Brain microvascular endothelial cell (primary cell): Measurements from ENCODE around the gene WDR27.

Experiments used
- DNase-seq: peaks from one replicate; pipeline ENCODE4 v3.0.0-alpha.2; 2020
- H3K27ac ChIP-seq: fragments of 250-450 bp; sonication (Bioruptor Pico); 2 replicates; pipeline ENCODE4 v1.5.1; 2020; ENCODE audit warnings: mild to moderate bottlenecking, moderate library complexity
- H3K27me3 ChIP-seq: fragments of 250-450 bp; sonication (Bioruptor Pico); replicated peaks from 2 replicates; pipeline ENCODE4 v1.5.1; 2020; ENCODE audit warnings: mild to moderate bottlenecking
- H3K36me3 ChIP-seq: fragments of 250-450 bp; sonication (Bioruptor Pico); replicated peaks from 2 replicates; pipeline ENCODE4 v1.5.1; 2020; ENCODE audit warnings: mild to moderate bottlenecking
- H3K4me3 ChIP-seq: 2 replicates; pipeline ENCODE4 v1.5.1; 2011; ENCODE audit warnings: low read depth, mild to moderate bottlenecking, control low read depth, low read length, moderate library complexity
- in situ Hi-C: cut with HindIII; loops from 2 replicates; pipeline ENCODE4 v1.10.0; 2017; ENCODE audit warnings: low sequenced_read_pairs, low pct_ligation_motif_present
- TF ChIP-seq, protein P1 (sequence below): IDR thresholded peaks from 2 replicates; pipeline ENCODE4 v1.5.1; 2011; ENCODE audit warnings: low read depth, mild to moderate bottlenecking, moderate library complexity, low read length, control low read depth, inconsistent platforms; ENCODE audit errors: missing control alignments

The WDR27 gene

GRCh38 chr6:169592558-169592957, 109.3 kb downstream of the WDR27 start:
- in situ Hi-C loops, result no loop called here
- DNase-seq, result peak; percentile 71
- Histone ChIP-seq H3K4me3 (no peak overlapping the region), H3K27ac (no peak overlapping the region), H3K27me3 (no peaks in the 10 kb centered on the region), H3K36me3 (no peaks in the 10 kb centered on the region)
- TF ChIP-seq, protein P1, sequence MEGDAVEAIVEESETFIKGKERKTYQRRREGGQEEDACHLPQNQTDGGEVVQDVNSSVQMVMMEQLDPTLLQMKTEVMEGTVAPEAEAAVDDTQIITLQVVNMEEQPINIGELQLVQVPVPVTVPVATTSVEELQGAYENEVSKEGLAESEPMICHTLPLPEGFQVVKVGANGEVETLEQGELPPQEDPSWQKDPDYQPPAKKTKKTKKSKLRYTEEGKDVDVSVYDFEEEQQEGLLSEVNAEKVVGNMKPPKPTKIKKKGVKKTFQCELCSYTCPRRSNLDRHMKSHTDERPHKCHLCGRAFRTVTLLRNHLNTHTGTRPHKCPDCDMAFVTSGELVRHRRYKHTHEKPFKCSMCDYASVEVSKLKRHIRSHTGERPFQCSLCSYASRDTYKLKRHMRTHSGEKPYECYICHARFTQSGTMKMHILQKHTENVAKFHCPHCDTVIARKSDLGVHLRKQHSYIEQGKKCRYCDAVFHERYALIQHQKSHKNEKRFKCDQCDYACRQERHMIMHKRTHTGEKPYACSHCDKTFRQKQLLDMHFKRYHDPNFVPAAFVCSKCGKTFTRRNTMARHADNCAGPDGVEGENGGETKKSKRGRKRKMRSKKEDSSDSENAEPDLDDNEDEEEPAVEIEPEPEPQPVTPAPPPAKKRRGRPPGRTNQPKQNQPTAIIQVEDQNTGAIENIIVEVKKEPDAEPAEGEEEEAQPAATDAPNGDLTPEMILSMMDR, result no peak

DNA sequence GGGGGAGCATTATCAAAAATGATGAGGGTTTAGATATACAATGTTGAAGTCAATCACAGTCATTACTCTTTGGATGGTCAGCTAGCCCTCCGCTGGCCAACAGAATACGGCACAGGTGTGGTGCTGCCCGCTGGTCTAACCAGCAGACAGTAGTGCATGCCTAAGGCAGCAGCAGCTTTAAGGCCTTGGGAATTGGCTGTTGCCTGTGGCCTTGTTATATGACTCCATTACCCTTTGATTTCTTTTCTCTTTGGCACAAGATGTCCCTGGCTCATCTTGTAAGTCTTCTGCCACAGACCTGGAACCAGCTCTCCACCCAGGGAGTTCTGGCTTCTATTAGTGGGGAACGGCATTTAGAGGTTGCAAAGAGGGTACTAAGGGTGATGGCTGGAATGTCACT, 110.2 kb downstream of the WDR27 start:
- in situ Hi-C loops, result no loop called here
- no peak overlapping the region for H3K4me3 ChIP-seq
- no peaks in the 10 kb centered on the region for H3K36me3 ChIP-seq
- TF ChIP-seq, protein P1, result no peak
- H3K27me3 ChIP-seq, result no peaks in the 10 kb centered on the region
- no peak overlapping the region for H3K27ac ChIP-seq
- DNase-seq, result no peak

DNA sequence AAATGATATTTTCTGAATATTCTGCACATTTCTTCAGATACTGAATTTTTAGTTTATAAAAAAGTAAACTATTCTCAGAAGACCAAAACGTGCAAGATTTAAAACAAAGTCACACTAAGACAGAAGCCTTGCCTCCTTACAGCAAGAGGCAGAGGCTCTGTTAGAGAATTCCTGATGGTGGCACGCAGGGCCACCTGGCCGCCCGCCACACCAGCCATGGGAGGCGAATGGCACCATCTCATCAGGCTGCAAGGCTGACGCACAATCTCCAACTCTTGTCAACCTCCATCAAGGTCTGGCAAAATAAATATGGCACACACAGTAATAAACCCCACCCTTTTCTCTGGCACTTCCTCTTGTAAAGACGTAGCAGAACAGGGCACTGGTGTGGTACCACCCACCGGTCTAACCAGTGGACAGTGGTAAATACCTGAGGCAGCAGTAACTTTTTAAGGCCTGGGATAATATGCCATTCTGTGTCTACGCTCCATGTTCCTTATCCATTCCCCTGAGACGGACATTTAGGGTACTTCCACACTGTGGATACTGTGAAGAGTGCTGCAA, 111.4 kb downstream of the WDR27 start:
- in situ Hi-C loops, result no loop called here
- TF ChIP-seq, protein P1, result no peak
- no peak for DNase-seq
- no peak overlapping the region for H3K27ac ChIP-seq
- no peaks in the 10 kb centered on the region for H3K27me3 ChIP-seq
- H3K4me3 ChIP-seq, result no peak overlapping the region
- no peaks in the 10 kb centered on the region for H3K36me3 ChIP-seq

GRCh38 chr6:169589699-169590257, 112.1 kb downstream of the WDR27 start:
- TF ChIP-seq, protein P1, result no peak
- Histone ChIP-seq H3K27ac (no peak overlapping the region), H3K4me3 (no peak overlapping the region), H3K27me3 (no peaks in the 10 kb centered on the region), H3K36me3 (no peaks in the 10 kb centered on the region)
- no peak for DNase-seq
- in situ Hi-C loops, result no loop called here

DNA sequence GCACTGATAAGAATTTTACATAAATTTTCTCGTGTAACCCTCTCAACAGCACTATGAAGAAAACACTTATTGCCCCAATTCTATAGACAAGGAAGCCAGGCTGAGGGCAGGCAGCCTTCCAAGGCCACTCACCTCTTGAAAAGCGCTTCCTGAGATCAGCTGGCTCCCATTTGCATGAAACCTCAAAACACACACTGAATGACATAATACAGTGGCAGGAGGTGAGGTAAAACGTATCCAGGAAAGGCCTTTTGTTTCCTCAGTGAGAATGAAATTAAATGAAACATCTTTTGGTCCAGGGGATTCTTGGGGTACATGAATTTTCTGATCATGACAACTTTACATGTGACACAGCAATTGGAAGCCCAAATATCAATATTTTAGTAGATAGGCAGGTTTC, 112.5 kb downstream of the WDR27 start:
- Histone ChIP-seq H3K27me3 (no peaks in the 10 kb centered on the region), H3K4me3 (no peak overlapping the region), H3K36me3 (no peaks in the 10 kb centered on the region), H3K27ac (no peak overlapping the region)
- in situ Hi-C loops, result no loop called here
- TF ChIP-seq, protein P1, result no peak
- no peak for DNase-seq

DNA sequence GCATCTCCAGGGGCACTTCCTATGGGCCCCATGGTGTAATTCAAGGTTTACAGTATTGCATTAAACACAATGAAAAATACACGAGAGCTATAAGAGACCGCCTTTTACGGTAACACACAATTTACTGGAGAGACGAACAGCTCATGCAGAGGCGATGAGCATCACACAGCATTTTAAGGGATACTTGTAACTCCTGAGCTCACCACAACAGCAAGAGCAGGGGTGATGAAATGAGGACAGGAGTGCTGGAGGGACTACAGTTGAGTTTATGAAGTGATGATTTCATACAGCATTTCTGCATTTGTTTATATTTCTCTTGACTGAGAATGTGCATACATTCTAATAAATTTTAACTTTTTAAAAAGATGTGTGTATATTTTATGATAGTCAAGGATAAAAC, 113.9 kb downstream of the WDR27 start:
- TF ChIP-seq, protein P1, result no peak

More for the DNA sequence above, 113.9 kb downstream of the WDR27 start:
- in situ Hi-C loops, result no loop called here
- Histone ChIP-seq H3K27me3 (no peaks in the 10 kb centered on the region), H3K36me3 (no peaks in the 10 kb centered on the region), H3K27ac (no peak overlapping the region), H3K4me3 (no peak overlapping the region)
- DNase-seq, result no peak
